Mucosa of rectum (tissue), 2 donors: ENCODE measurements around the gene CCL3.
"Not testable (repeated sequence)": the region's sequence is repeated elsewhere in the genome, so short reads cannot be mapped to it uniquely, and the experiment has no call there.

Experiments
- H3K27ac ChIP-seq, 2 donors: one replicate each; pipeline ENCODE4 v1.7.0; 2013; ENCODE audit warnings: inconsistent platforms in 2 of 2, low read depth in 2 of 2, low read length in 2 of 2
- H3K27me3 ChIP-seq, 2 donors: one replicate each; pipeline ENCODE4 v1.7.0; 2013; ENCODE audit warnings: low read length in 2 of 2; ENCODE audit not compliant: control insufficient read depth in 2 of 2, insufficient read depth in 2 of 2
- H3K36me3 ChIP-seq, 2 donors: one replicate each; pipeline ENCODE4 v1.7.0; 2013; ENCODE audit warnings: low read length in 2 of 2; ENCODE audit not compliant: control insufficient read depth in 2 of 2, insufficient read depth in 2 of 2
- H3K4me1 ChIP-seq, 2 donors: one replicate each; pipeline ENCODE4 v1.7.0; 2013; ENCODE audit warnings: low read length in 2 of 2, mild to moderate bottlenecking in 1 of 2; ENCODE audit not compliant: control insufficient read depth in 2 of 2, insufficient read depth in 2 of 2
- H3K4me3 ChIP-seq, 2 donors: one replicate each; pipeline ENCODE4 v1.7.0; 2013; ENCODE audit warnings: low read length in 2 of 2
- H3K9ac ChIP-seq, 2 donors: one replicate each; pipeline ENCODE4 v1.7.0; 2013; ENCODE audit warnings: low read length in 2 of 2, low read depth in 1 of 2, mild to moderate bottlenecking in 1 of 2
- H3K9me3 ChIP-seq, 2 donors: one replicate each; pipeline ENCODE4 v1.7.0; 2013; ENCODE audit warnings: low read length in 2 of 2; ENCODE audit not compliant: control insufficient read depth in 2 of 2
- donor health status: healthy.
- donor health status: Normal muscosa, but diverticular disease.

CCL3 gene

DNA sequence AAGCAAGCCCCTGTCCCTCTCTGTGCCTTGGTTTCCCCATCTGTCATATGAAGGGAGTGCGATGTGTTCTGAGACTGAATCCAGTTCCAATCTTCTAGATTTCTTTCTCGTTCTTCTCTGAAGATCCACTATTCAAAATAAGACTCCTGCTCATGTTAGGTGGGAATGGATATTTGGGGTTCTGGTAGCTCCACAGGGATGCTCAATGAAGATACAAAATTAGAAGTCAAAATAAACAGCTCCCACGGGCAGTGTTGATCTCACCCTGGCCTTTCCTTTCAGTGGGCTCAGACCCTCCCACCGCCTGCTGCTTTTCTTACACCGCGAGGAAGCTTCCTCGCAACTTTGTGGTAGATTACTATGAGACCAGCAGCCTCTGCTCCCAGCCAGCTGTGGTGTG is 14.3 kb upstream of the CCL3 start:
- H3K9ac ChIP-seq, H3K9me3 ChIP-seq, H3K4me3 ChIP-seq, H3K4me1 ChIP-seq, H3K36me3 ChIP-seq, H3K27me3 ChIP-seq, H3K27ac ChIP-seq: not testable (repeated sequence)

DNA sequence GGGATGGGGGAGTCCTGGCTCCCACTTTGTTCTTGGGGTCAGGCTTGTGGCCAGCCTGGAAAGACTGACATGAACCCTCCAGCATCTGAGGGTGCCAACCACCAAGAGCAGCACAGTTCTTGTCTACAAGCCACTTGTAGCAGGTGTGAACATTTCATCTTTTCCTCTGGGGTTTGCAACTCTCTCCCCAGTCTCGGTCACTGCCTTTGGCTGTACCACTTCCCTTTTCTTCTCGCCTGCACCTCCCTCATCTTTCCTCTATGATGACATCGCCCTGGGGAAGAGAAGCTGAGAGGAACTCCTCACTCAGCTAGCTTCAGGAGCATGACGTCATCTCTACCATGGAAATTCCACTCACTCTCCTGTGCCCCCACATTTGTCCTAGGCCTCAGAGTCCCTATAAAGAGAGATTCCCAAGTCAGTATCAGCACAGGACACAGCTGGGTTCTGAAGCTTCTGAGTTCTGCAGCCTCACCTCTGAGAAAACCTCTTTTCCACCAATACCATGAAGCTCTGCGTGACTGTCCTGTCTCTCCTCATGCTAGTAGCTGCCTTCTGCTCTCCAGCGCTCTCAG is 13.5 kb upstream of the CCL3 start, which contains the start of gene CCL4:
Gene CCL4 (plus strand): TSS at position 427 of the 575 bp plus-strand sequence. CDS start 79 bp downstream, at position 506.
- not testable (repeated sequence) for H3K36me3 ChIP-seq, H3K27ac ChIP-seq, H3K27me3 ChIP-seq, H3K4me1 ChIP-seq, H3K9ac ChIP-seq, H3K9me3 ChIP-seq
- H3K4me3 ChIP-seq, result peak within 1 kb of the TSS in 1 of 2 donors; percentile 26

DNA sequence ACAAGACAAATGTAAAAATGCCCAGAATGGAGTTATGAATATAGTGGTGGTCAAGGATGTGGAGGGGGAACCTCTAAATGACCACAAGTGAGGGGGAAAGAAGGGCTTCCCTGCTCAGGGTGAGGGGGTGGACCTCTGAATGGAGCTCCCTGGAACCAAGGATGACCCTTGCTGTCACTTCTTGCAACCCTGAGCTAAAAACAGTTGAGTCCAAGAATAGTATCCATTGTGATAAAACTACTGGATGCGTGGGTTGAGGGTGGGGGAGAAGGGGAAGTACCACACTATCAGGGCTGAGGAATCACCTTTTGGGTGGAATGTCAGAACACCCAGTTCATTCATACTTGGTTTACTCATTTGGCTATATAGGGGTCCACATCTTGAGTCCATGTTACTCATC is 9.1 kb upstream of the CCL3 start:
- H3K27me3 ChIP-seq, H3K9me3 ChIP-seq, H3K9ac ChIP-seq, H3K36me3 ChIP-seq, H3K4me3 ChIP-seq, H3K27ac ChIP-seq, H3K4me1 ChIP-seq: not testable (repeated sequence)

DNA sequence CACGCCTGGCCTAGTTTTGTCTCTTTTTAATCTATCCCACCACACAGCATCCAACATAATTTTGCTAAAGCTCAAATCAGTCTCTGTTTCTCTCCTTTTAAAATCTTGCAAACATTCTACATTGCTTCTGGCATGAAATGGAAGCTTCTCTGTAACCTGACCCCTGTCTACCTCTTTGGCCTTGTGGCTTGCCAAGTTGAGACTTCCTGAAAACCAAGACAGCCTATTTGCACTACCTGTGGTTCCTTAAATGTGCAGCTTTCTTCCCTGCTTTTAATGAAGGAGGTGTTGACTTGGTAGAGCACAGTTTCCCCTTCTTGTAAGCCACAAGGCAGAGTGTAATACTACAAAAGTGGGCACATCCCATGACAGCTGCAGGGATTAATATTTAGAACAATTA is 6.0 kb upstream of the CCL3 start:
- no peak overlapping the region for H3K4me3 ChIP-seq
- H3K36me3 ChIP-seq, result no peaks in the 10 kb centered on the region
- H3K27ac ChIP-seq, result no peak overlapping the region
- no peaks in the 10 kb centered on the region for H3K4me1 ChIP-seq
- no peak overlapping the region for H3K9ac ChIP-seq
- no peaks in the 10 kb centered on the region for H3K9me3 ChIP-seq
- H3K27me3 ChIP-seq, result no peaks in the 10 kb centered on the region

DNA sequence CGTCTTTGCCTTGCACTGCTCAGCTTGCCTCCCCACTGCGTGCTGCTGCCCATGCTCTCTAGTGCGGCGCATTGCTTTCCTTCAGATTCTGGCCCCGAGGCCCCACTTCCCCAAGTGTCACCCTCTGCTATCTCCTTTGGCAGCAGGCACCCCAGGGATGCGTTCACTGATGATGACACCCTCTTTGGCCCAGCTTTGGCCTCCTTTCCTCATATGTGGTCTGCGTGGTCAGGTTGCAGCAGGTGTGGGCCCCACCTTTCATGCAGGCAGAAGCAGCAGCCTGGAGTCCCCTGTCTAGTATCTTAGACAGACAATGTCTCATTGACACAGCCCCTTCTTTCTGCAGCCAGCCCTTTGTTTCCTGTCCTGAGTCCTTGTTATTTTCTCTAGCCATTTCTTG is 4.8 kb upstream of the CCL3 start:
- Histone ChIP-seq H3K36me3 (no peaks in the 10 kb centered on the region), H3K9me3 (no peaks in the 10 kb centered on the region), H3K27me3 (no peaks in the 10 kb centered on the region), H3K9ac (no peak overlapping the region), H3K4me1 (no peaks in the 10 kb centered on the region), H3K27ac (no peak overlapping the region), H3K4me3 (no peak overlapping the region)

DNA sequence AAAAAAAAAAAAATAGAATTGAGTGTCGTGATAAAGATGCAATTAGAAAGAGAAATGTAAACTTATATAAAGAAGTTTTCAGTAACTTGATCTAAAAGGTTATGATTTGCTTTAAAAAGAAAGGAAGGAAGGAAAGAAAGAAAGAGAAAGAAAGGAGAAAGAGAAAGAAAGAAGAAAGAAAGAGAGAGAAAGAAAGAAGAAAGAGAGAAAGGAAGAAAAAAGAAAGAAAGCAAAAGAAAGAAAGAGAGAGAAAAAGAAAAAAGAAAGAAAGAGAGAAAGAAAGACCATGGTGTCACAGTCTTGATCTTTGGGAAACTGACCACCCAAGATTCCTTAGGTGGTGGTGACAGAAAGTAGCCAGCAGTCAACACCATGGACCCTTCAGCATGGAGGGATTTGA is 4.3 kb upstream of the CCL3 start:
- no peak overlapping the region for H3K4me3 ChIP-seq
- no peaks in the 10 kb centered on the region for H3K4me1 ChIP-seq
- no peaks in the 10 kb centered on the region for H3K27me3 ChIP-seq
- H3K9ac ChIP-seq, result no peak overlapping the region
- H3K27ac ChIP-seq, result no peak overlapping the region
- H3K9me3 ChIP-seq, result no peaks in the 10 kb centered on the region
- no peaks in the 10 kb centered on the region for H3K36me3 ChIP-seq

DNA sequence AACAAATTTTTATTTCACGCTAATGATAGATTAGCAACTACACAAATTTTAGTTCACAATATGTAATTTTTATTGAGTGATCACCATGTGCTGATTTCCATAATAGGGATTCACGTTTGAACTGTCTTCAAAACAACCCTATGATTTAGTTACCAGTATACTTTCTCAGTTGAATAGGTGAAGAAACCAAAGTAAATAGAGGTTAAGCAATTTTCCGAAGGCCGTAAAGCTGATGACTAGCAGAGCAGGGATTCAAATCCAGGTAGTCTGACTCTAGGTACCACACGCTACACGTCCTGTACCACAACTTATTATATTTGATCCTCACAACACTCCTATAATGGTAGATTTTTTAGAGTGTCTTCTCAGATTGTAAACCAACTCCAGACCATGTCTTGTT is 2.8 kb upstream of the CCL3 start:
- not testable (repeated sequence) for H3K9ac ChIP-seq, H3K36me3 ChIP-seq, H3K27me3 ChIP-seq, H3K27ac ChIP-seq, H3K9me3 ChIP-seq, H3K4me3 ChIP-seq, H3K4me1 ChIP-seq

DNA sequence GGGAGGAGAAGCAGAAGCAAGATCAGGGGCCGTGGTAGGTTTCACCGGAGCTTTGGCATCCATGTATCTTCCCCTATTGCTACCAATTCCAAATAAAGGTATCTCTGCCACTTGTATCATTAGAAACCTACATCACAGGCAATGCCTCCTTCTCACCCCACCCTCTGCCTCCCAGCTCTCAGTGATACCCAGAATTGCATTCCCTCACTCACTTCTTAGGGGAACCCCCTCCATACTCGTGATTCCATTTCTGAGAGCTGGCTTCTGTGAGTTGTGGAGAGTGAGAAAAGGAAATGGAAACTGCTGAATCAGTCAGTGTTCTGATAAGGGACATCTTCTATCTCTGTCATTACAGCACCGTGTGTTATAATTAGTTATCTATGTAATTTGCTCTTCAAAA is 2.3 kb upstream of the CCL3 start:
- H3K4me3 ChIP-seq, result no peak overlapping the region
- H3K36me3 ChIP-seq, result no peaks in the 10 kb centered on the region
- no peak overlapping the region for H3K27ac ChIP-seq
- H3K4me1 ChIP-seq, result no peaks in the 10 kb centered on the region
- no peaks in the 10 kb centered on the region for H3K9me3 ChIP-seq
- H3K27me3 ChIP-seq, result no peaks in the 10 kb centered on the region
- no peak overlapping the region for H3K9ac ChIP-seq

DNA sequence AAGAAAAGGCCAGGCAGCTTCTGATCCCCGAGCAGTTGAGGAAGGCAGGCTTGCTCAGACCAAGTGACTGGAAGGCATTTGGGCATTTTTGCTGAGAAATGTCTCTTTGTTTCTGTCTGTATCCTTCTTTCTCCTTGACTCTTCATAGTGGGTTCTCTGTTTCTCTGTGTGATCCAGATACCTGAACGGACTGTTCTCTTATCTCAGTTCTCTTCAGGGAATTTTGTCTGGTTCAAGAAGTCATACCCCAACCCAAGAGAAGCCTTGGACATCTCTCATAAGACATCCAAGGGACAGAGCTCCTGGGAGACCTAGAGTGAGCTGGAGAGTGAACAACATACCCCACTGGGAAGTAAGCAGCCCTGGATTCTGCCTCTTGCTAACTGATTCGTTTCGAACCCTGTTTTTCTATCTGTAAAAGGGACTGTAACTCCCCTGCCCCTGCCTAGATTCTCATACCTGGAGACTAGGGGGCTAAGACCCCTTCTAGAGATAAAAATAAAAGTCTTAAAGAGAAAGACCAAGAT is 541 bp downstream of the CCL3 start:
- Histone ChIP-seq H3K27ac (peak overlapping the region in 1 of 2 donors; percentile 28), H3K4me3 (no peak overlapping the region), H3K4me1 (no peaks in the 10 kb centered on the region), H3K9me3 (no peaks in the 10 kb centered on the region), H3K36me3 (no peaks in the 10 kb centered on the region), H3K27me3 (no peaks in the 10 kb centered on the region), H3K9ac (no peak overlapping the region)

DNA sequence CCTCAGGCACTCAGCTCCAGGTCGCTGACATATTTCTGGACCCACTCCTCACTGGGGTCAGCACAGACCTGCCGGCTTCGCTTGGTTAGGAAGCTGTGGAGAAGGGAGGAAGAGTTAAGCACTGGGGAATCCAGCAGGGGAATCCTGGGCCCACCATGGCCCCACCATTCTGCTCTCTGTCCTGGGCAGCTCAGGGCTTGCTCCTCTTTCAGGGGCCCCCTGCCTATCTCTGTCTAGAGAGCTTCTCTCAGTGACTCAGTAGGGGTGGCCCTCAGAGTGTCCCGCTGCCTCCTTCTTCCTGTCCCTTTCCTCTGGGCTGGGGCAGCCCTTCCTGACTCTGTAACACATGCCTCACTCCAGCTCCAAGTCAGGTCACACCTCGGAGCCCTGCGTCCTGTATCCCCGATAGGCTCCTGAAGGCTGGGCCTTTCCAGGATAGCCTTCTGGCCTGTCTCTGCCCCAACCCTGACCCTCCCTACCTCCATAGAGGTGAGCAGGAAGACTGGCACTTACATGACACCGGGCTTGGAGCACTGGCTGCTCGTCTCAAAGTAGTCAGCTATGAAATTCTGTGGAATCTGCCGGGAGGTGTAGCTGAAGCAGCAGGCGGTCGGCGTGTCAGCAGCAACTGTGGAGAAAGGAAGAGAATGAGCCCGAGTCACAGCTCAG is 1.1 kb downstream of the CCL3 start:
- H3K4me3 ChIP-seq, result no peak overlapping the region

More for the DNA sequence above, 1.1 kb downstream of the CCL3 start:
- Histone ChIP-seq H3K27ac (no peak overlapping the region), H3K4me1 (no peaks in the 10 kb centered on the region), H3K9ac (no peak overlapping the region), H3K27me3 (no peaks in the 10 kb centered on the region), H3K36me3 (no peaks in the 10 kb centered on the region), H3K9me3 (no peaks in the 10 kb centered on the region)
